HPDE6-E6E7 (cell line): ENCODE data around the gene MRPL45.
"Not testable (repeated sequence)": the region's sequence is repeated elsewhere in the genome, so short reads cannot be mapped to it uniquely, and the experiment has no call there.

Experiments used
- DNase-seq: peaks from one replicate; pipeline ENCODE4 v3.0.0; 2011; ENCODE audit warnings: missing footprints; ENCODE audit errors: extremely low spot score

MRPL45 gene

GRCh38 chr17:38296834-38297517 is at the start of gene MRPL45:
Gene MRPL45 (plus strand): TSS chr17:38297168. CDS start chr17:38297184, 16 bp downstream.
- peak; percentile 71 for DNase-seq

- not testable (repeated sequence) for DNase-seq
These were observed 43.8 kb upstream of the MRPL45 start for GRCh38 chr17:38253191-38253590.

DNA sequence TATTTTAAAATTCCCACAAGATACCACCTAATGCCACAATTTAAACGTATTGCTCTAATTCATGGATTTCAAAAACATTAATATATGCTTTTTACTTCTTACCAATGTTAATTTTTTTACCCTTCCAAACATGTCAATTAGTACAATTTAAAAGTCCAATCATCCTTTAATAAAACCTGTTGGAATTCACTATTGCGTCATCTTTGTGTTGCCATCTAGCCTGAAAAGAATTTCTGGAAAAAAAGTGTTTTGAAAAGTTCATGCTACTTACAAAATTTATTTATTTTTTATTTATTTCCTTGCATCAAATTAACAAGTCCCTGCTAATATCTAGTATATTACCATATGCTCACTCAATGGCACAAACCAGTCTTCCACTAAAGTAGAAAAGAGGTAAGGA is 42.6 kb upstream of the MRPL45 start:
- DNase-seq, result not testable (repeated sequence)

DNA sequence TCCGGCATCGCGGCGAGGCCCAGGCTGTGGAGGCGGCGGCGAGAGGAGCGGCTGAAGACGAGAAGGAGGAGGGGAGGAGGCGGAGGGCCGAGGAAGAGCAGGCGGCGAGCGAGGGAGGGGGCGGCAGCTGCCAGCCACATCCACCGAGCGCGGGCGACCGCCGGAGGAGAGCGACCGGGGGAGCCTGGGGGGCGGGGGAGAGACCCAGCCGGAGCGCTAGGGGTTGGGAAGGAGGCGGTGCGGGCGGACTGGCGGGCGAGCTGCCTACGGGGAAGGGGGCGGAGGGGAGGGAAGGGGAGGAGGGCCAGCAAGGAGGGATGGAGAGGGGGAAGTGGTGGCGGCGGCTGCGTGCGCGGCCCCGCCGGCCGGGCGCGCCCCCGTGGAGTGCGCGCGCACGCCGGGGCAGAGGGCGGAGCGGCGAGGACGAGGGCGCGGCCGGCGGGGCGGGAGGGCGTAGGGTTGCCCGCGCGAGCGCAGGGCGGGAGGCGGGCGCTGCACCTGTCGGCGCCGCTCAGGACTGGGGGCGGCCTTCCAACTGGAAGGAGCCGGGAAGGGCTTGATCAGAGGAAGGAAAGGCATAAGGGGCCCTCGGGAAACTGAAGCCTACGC is 39.9 kb upstream of the MRPL45 start:
- DNase-seq, result peak; percentile 44

- DNase-seq, result not testable (repeated sequence)
These were observed 30.9 kb upstream of the MRPL45 start for GRCh38 chr17:38265974-38266506.

DNA sequence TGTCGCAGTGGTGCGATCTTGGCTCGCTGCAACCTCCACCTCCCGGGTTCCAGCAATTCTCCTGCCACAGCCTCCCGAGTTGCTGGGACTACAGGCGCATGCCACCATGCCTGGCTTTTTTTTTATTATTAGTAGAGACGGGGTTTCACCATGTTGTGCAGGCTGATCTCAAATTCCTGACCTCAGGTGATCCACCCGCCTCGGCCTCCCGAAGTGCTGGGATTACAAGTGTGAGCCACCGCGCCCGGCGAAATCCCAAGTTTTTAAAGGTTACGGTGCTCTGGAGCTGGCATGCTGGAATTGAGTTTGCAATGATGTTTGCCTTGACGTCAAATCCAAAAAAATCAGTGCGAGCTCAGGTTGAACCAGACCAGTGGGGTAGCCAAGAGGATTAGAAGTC is 30.4 kb upstream of the MRPL45 start:
- DNase-seq, result not testable (repeated sequence)

DNA sequence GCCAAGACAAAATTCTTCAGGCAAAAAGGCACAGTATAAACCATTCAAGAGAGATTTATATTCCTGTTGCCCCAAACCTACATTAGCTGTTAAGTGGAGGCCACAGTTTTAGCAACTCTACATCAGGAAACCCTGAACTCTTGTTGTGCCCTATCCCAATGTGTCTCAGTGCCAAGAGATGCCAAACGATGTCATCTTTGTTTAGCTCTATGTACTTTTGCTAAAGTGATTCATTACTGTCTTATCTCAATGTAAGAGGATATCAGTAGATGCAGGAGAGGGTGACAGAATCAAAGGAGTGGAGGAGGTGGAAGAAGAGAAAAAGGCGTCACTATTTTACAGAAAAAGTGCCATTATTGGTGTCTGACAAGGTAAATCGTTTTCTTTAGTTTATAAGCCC is 28.8 kb upstream of the MRPL45 start:
- not testable (repeated sequence) for DNase-seq

DNA sequence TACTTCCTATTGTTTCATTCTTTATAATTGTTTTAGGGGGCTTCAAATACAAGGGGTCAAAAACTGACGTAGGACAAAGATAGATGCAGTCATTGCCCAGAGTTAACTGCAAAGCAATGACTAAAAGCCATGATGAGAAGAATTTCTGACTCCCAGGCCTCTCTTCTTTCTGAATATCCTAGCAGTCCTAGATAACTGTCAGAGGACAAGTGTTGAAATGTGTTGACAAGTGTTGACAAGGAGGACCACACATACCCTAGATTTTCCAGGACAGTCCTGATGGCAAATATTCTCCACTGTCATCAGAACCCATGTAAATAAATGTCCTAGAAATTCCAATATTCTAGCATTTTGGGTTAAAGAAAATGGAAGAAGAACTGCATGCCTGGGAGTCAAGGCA is 27.9 kb upstream of the MRPL45 start:
- not testable (repeated sequence) for DNase-seq

DNA sequence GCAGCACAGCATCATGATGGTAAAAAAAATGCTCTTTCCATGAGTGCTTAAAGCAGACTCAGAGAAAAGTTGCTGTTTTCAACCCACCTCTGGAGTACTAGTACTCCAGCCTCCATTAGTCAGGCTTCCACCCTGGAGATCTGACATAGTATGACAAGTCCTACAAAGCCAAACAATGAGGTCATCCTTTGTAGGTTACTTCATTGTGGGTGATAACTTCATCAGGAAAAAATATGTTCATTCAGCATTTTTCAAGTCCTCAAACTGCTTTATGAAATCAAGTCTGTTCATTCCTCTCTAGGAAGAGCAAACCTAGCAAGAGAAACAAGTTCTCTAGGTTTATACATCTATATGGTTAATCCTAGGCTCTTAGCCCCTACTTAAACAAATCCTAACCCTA is 27.4 kb upstream of the MRPL45 start:
- not testable (repeated sequence) for DNase-seq

GRCh38 chr17:38285994-38286393 is 11.0 kb upstream of the MRPL45 start:
- not testable (repeated sequence) for DNase-seq

DNA sequence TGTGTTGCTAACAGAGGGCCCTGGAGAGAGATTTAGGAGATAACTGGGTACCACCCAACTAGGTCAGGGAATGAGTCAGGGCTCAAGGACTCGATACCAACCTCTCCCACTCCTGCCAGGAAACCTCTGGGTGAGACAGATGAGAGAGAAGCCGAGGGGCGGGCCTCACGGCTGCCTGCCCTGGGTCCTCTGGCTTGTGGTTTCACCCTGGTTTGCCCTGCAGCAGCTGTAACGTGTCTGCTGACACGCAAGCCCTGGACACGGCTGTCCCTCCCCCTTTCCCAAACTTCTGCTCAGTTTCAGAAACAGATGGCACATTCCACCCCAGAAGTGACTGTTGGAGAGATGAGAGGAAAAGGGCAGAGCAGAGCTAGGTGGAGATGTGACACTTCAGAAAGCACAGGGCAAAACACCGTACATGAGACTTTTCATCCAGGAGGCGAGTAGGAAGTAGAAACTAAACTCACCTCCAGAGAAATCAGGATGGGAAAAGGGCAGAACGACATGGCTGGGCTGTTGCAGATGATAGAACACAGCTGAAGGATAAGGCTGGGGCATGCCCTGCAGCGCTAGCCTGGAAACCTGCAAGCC is 10.4 kb upstream of the MRPL45 start:
- DNase-seq, result not testable (repeated sequence)

GRCh38 chr17:38288217-38288827 is 8.6 kb upstream of the MRPL45 start:
- not testable (repeated sequence) for DNase-seq

- DNase-seq, result not testable (repeated sequence)
These were observed 7.2 kb upstream of the MRPL45 start for GRCh38 chr17:38289760-38290159.

- DNase-seq, result not testable (repeated sequence)
These were observed 1.2 kb upstream of the MRPL45 start for GRCh38 chr17:38295602-38296365.

DNA sequence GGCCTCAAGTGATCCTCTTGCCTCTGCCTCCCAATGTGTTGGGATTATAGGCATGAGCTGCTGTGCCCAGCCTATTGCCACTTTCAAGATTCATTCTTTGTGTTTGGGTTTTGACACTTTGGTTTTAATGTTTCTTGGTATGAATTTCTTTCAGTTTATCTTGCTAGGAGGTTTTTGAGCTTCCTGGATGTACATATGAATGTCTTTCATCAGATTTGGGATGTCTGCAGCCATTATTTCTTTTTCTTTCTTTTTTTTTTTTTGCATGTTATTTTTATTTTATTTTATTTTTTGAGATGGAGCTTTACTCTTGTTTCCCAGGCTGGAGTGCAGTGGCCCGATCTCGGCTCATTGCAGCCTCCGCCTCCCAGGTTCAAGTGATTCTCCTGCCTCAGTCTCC is 18.5 kb downstream of the MRPL45 start:
- no peak for DNase-seq

DNA sequence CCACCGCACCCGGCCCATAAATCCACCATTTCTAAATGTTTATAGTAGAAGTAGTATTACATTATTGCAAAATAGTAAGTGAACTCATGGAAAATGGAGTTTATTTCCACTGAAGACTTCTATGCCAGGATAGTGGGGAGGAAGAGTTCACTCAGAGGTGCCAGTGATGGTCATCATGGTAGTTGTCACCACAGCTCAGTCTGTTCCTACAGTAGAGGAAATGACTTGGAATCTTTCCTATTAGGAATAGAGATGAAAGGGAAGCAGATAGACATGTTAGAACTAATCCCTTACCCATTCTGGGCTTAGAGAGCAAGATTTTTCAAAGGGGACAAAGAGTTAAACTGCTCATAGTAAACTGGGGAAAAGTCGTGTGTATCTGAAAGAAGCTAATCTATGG is 20.1 kb downstream of the MRPL45 start:
- DNase-seq, result no peak

DNA sequence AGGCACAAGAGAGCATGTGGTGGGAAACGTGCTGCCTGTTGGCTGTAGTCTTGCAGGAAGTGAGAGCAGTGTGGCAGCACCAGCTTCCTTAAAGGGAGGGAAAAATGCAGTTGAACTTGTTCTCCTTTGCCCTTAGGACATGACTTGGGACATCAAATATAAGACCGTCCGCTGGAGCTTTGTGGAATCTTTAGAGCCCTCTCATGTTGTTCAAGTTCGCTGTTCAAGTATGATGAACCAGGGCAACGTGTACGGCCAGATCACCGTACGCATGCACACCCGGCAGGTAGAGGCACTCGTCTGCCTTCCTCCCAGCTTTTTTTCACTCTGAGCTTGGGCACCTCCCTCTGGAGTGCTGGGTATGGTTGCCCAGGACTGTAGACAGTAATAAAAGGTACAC is 23.5 kb downstream of the MRPL45 start:
- peak; percentile 15 for DNase-seq

- peak; percentile 61 for DNase-seq
These were observed 25.3 kb downstream of the MRPL45 start for GRCh38 chr17:38322156-38322779.

GRCh38 chr17:38322897-38323296 is 25.9 kb downstream of the MRPL45 start:
- DNase-seq, result no peak

DNA sequence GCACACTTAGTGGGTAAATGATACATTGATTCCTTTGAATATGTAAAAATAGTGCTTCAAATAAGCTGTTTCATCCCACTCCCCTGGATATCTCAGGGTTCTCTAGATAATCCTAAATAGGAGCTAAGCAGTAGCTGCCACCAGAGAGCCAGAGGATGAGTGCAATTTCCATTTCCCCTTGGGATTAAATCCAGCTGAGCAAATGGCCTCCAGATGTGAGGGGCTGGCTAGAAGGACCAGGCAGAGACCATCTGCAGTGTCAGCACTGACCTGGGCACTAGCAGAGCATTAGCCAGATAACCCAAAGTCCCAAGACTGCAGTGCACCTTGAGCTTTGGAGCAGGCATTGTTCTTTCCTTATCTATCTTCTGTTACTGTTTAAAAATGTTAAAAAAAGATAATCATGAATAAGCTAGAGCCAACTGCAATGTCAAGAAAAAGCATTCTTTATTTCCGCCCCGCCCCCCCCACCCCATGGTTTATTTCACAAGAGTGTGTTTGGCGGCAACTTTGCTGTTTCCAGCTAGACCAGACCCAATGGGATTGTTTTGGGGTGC is 27.3 kb downstream of the MRPL45 start:
- DNase-seq, result no peak

DNA sequence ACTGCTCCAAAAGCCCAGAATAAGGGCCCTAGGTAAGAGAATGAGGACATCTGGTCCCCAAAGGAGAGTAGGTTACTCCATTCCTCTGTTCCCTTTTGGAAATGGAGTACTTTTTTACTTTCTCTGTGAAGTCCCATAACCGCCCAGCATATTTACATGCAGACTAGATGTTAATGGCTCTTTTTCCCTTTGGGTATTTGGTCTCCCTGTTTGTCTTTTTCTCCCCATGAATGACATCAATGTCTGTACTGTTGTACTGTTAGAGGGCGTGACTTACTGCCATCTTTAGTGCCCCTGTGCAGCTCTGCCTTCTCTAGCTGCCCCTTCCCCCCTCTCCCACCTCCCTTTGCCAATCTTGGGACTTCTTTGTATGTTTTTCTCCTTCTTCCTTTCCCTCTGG is 27.8 kb downstream of the MRPL45 start:
- no peak for DNase-seq
